Colon (tissue), 2 donors: ENCODE data around the gene ABLIM2.
"Not testable (repeated sequence)": the region's sequence is repeated elsewhere in the genome, so short reads cannot be mapped to it uniquely, and the experiment has no call there.

ENCODE experiments used
- FAIRE-seq: peaks from 2 replicates; lab custom pipeline; 2012; peaks lifted over from hg19 to GRCh38; lab: Jason Lieb, UNC
- donor health status: control.
- donor health status: control.

Gene ABLIM2

GRCh38 chr4:8157496-8157895, 1.1 kb downstream of the ABLIM2 start:
- FAIRE-seq: no peak

- FAIRE-seq: no peak
Measured at GRCh38 chr4:8156617-8157016, 2.0 kb downstream of the ABLIM2 start.

- FAIRE-seq: no peak
Measured at GRCh38 chr4:8155660-8156421, 2.8 kb downstream of the ABLIM2 start.

GRCh38 chr4:8155048-8155447, 3.6 kb downstream of the ABLIM2 start:
- FAIRE-seq: no peak

GRCh38 chr4:8153441-8153840, 5.2 kb downstream of the ABLIM2 start:
- no peak for FAIRE-seq

- no peak for FAIRE-seq
Measured at GRCh38 chr4:8152865-8153257, 5.8 kb downstream of the ABLIM2 start.

GRCh38 chr4:8152090-8152864, 6.3 kb downstream of the ABLIM2 start:
- no peak for FAIRE-seq

- no peak for FAIRE-seq
Measured at GRCh38 chr4:8151165-8151650, 7.4 kb downstream of the ABLIM2 start.

- FAIRE-seq: no peak
Measured at GRCh38 chr4:8150152-8151090, 8.2 kb downstream of the ABLIM2 start.

- no peak for FAIRE-seq
Measured at GRCh38 chr4:8149664-8150063, 8.9 kb downstream of the ABLIM2 start.

- FAIRE-seq: no peak
Measured at GRCh38 chr4:8148785-8149435, 9.7 kb downstream of the ABLIM2 start.

- FAIRE-seq: no peak
Measured at GRCh38 chr4:8148159-8148558, 10.5 kb downstream of the ABLIM2 start.

- FAIRE-seq: no peak
Measured at GRCh38 chr4:8147231-8147970, 11.2 kb downstream of the ABLIM2 start.

GRCh38 chr4:8146157-8146556, 12.5 kb downstream of the ABLIM2 start:
- no peak for FAIRE-seq

GRCh38 chr4:8144359-8144758, 14.3 kb downstream of the ABLIM2 start:
- FAIRE-seq: no peak

GRCh38 chr4:8143392-8144140, 15.0 kb downstream of the ABLIM2 start:
- no peak for FAIRE-seq

- no peak for FAIRE-seq
Measured at GRCh38 chr4:8142556-8142955, 16.1 kb downstream of the ABLIM2 start.

GRCh38 chr4:8141935-8142334, 16.7 kb downstream of the ABLIM2 start:
- FAIRE-seq: no peak

GRCh38 chr4:8140915-8141314, 17.7 kb downstream of the ABLIM2 start:
- no peak for FAIRE-seq

- not testable (repeated sequence) for FAIRE-seq
Measured at GRCh38 chr4:8139726-8140125, 18.9 kb downstream of the ABLIM2 start.
